ENCODE measurements around the gene KLHL41.

The KLHL41 gene

DNA sequence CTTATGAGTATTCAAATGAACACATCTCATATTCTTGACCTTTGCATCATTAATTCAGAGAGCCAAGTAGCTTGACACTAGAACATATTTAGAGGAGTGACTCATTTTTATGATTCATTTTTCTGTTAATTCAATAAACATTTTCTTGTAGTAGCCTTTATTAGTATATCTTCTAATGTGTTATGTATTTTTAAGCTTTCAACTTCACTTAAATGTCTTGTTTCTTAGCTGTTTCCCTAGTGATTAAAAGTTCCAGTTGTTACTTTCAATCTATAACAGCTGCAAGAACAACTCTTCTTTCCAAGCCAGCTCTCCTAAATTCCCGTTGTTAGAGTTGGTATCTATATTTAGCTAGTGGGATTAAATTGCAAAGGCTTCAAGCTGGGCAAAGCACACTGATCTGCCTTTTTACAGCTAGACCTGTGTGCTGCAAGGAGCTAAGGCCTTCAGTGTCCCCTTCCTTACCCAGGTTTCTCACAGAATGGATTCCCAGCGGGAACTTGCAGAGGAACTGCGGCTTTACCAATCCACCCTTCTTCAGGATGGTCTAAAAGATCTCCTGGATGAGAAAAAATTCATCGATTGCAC is at the start of gene KLHL41:
Gene KLHL41, plus strand, starts transcription at position 405 of the 588 bp plus-strand sequence. Its CDS starts 77 bp downstream, at position 482.
- DNase-seq (ENCODE audit: low read depth): peak; percentile 19
- TF ChIP-seq, protein P1, sequence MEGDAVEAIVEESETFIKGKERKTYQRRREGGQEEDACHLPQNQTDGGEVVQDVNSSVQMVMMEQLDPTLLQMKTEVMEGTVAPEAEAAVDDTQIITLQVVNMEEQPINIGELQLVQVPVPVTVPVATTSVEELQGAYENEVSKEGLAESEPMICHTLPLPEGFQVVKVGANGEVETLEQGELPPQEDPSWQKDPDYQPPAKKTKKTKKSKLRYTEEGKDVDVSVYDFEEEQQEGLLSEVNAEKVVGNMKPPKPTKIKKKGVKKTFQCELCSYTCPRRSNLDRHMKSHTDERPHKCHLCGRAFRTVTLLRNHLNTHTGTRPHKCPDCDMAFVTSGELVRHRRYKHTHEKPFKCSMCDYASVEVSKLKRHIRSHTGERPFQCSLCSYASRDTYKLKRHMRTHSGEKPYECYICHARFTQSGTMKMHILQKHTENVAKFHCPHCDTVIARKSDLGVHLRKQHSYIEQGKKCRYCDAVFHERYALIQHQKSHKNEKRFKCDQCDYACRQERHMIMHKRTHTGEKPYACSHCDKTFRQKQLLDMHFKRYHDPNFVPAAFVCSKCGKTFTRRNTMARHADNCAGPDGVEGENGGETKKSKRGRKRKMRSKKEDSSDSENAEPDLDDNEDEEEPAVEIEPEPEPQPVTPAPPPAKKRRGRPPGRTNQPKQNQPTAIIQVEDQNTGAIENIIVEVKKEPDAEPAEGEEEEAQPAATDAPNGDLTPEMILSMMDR (conservative IDR thresholded peaks at IDR 0.05; ENCODE audit: low read length): no peak
- no peak within 1 kb of the TSS for H3K4me3 ChIP-seq (ENCODE audit: low read length)

DNA sequence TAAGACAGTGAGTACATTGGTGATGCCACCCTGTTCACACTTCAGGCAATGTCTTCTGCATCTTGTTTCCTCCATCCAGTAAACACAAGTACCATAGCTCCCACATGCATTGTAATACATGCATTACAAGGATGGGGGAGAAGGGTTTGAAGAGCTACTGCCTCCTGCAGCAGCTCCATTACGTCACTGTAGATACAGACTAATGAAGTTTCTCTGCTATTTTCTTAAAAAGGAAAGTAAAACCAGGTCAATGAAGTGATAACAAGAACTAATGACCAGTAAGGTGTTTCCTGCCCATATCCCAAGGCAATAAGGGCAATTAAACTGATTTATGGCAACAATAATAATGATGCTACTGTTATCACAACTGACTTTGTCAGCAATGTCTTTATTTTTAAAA is 48.4 kb upstream of the KLHL41 start:
- TF ChIP-seq, protein P1 (conservative IDR thresholded peaks at IDR 0.05; ENCODE audit: low read length): no peak
- DNase-seq (ENCODE audit: low read depth): no peak
- no peak overlapping the region for H3K4me3 ChIP-seq (ENCODE audit: low read length)

DNA sequence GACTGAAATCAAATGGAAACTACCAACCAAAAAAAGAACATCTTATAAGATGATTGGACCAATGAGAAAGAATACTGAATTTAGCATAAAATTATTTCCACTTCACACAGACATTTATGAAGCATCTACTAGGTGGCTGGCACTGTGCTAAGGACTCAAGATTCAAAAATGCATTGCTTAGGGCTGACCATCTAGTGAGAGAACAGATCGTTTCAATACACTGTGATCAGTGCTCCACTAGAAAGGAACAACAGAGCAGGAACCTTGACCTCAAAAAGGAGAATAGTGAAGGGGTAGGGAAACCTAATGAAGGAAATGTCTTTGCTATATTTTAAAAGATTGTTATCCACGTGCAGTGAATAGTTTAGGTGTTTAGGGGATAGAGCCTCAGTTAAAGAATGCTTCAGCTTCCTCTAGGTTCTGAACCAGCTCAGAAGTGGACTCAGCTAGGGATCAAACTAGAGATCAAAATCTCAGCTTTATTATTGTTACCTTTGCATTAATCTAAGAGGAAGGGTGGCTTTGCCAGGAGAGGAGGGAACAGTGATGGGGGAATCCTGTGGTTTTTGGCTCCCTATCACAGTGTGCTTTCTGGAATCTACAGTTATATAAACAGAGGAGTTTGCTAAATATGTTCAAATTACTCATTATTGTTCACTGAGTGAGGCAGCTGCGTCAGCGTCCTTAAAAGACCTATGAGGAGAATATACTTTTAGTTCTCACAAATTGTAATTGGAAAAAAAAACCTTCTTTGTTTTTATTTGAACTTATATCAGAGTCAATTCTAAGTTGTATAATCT is 46.4 kb upstream of the KLHL41 start:
- TF ChIP-seq, protein P1 (conservative IDR thresholded peaks at IDR 0.05; ENCODE audit: low read length): no peak
- no peak overlapping the region for H3K4me3 ChIP-seq (ENCODE audit: low read length)
- peak; percentile 67 for DNase-seq (ENCODE audit: low read depth)

DNA sequence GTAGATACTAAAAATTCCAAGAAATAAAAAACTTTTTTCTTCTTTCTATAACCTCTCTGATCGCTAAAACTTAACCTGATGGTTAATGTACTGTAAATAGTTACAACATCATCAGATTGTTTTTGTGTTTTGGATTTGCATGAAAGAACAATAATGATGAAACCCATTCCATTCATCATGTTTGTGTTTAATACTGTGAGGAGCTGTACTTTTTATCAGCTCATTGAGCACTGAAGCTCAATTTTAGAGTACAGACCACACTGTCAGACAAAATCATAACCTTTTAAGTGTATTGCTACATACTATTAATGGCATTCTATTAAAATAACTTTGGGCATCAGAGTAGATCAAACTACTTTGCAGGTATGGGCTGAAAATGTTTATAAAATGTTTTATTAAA is 45.0 kb upstream of the KLHL41 start:
- no peak overlapping the region for H3K4me3 ChIP-seq (ENCODE audit: low read length)
- DNase-seq (ENCODE audit: low read depth): no peak
- TF ChIP-seq, protein P1 (conservative IDR thresholded peaks at IDR 0.05; ENCODE audit: low read length): no peak

DNA sequence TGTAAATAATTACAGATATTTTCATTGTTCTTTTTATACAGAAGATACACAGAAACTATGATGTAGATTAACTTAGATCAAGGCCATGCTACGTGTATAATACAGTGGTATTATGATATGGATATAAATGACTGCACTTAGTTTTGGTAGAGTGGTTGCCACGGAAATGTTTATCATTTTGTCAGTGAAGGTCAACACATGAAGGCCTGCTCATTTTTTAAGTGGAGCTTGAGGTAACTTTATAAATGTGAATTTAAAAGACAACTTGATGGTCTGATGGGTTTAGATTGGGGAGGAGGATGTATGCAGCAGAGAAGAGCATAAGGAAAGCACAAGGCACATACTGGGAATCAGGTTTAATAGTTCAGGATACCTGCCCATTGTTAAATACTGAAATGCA is 44.6 kb upstream of the KLHL41 start:
- no peak for DNase-seq (ENCODE audit: low read depth)
- no peak overlapping the region for H3K4me3 ChIP-seq (ENCODE audit: low read length)
- TF ChIP-seq, protein P1 (conservative IDR thresholded peaks at IDR 0.05; ENCODE audit: low read length): no peak

DNA sequence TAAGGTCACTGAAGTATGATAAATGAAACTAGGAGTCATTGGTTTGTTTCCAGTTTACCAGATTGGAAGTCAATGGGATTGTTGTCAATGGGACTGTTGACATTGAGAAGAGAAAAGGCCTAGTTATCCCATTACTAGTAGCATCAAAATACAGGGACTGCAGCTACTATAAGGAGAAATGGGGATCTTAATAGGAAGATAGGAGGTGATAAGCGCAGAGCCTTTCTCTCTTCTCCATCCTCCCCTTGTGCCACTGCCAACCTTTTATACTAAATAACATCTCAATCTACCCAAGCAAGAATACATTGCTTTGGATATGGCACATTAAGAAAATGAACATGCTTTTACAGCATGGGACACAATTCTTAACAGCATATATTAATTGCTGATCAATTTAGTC is 40.7 kb upstream of the KLHL41 start:
- DNase-seq (ENCODE audit: low read depth): no peak
- TF ChIP-seq, protein P1 (conservative IDR thresholded peaks at IDR 0.05; ENCODE audit: low read length): no peak
- H3K4me3 ChIP-seq (ENCODE audit: low read length): no peak overlapping the region
